ENCODE data around the gene FBXW7. TPM values are rescaled to one million over a fixed set of nuclear protein-coding genes. Genes with fewer than 3 reads are reported as not detected.

The FBXW7 gene
- total RNA-seq, 1 donor from 2014 or later, result 39.2 TPM

GRCh38 chr4:152513078-152513477, 22.8 kb downstream of the FBXW7 start:
- no peak for DNase-seq (ENCODE audit: low read depth)

DNA sequence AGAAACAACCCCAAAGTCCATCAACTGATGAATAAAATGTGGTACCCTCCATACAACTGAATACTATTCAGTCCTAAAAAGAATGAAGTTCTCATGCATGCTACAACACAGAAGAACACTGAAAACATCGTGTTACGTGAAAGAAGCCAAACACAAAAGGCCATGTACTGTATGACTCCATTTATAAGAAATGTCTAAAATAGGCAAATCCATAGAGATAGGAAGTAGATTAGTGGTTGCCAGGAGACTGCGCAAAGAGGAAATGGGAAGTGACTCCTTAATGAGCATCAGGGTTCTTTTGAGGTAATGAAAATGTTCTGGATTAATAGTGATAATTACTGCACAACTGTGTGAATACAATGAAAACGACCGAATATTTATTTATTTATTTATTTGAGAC, 23.4 kb downstream of the FBXW7 start:
- no peak for DNase-seq (ENCODE audit: low read depth)

GRCh38 chr4:152510349-152511147, 25.3 kb downstream of the FBXW7 start:
- no peak for DNase-seq (ENCODE audit: low read depth)

- no peak for DNase-seq (ENCODE audit: low read depth)
These were observed 26.2 kb downstream of the FBXW7 start for GRCh38 chr4:152509595-152510225.

DNA sequence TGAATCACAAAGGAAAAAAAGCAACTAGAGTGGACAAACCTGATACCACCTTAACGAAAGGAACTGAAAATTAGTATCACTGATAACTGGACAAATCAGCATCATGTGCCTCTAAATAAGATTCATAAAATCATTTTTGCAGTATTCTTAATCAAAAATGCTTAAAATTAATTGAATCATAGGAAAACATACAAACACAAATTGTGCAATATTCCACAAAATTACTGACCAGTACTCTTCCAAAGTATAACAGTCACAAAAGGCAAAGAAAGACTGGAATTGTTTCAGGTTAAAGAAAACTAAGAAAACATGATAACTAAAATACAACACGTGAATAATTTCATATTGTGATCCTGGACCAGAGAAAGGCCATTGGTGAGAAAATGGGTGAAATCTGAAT, 27.1 kb downstream of the FBXW7 start:
- DNase-seq (ENCODE audit: low read depth), result no peak

- DNase-seq (ENCODE audit: low read depth), result no peak
These were observed 27.5 kb downstream of the FBXW7 start for GRCh38 chr4:152508386-152508785.

- DNase-seq (ENCODE audit: low read depth), result no peak
These were observed 32.1 kb downstream of the FBXW7 start for GRCh38 chr4:152503653-152504290.

DNA sequence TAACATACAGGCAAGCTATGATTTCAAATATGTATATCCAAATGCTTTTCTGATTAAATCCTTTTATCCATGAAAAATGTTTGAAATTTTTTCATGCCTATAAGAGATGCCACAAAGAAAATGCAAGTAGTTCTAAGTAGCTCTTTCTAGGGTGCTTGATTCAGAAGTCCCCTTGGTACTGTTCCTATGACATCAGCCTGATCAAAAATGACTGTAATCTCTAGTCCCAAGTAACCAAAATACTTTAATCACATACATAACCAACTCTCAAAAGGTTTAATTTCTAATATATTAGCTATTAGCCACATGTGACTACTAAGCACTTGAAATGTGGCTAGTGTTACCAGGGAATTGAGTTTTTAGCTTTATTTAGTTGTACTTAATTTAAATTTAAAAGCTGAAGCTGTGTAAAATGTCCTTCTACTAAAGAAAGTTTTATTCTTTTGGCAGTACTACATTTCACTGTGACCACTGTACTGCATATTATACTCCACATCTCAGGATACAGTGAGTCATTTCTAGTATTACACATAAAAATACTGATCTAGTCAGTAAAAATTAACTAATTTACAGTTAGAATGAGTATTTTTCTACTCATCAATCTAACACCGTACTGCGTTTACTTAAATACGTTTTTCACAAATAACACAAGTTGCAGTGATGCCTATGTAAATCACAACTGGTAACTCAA, 33.9 kb downstream of the FBXW7 start:
- no peak for DNase-seq (ENCODE audit: low read depth)

GRCh38 chr4:152500800-152501434, 35.0 kb downstream of the FBXW7 start:
- peak; percentile 86 for DNase-seq (ENCODE audit: low read depth)

DNA sequence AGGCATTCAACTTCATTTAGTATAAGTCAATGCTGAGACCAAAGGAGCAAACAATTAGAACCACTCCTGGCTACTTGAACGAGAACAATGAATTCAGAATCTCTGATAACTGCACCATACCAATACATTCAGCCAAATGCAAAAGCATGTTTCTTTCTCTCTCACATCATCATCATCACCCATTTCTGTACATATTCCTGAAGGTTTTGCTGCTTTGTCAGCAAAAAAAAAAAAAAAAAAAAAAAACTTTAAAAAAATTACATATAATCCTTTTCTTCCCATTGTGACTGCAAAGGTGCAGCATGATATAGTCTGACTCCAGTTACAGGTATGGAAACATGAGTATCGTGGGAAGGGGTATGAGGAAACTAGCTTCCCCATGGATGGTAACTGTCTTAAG, 35.6 kb downstream of the FBXW7 start:
- no peak for DNase-seq (ENCODE audit: low read depth)

DNA sequence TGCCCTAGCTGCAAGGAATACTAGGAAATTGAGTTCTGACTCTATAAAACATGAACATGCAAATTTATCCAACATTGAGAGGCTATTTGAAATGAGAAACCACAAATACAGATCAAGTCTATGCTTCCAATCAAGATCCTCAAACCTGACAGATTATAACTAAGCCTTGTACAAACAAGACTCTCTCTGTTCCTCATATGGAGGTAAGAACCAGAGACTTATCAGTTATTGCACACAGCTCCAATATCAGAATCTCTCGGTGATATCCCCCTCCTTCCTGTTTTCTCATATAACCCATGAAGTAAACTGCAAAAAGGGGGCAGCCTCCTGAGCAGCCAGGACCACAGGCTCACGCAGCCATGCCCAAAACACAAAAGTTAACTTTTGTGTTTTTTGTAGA, 36.5 kb downstream of the FBXW7 start:
- no peak for DNase-seq (ENCODE audit: low read depth)

DNA sequence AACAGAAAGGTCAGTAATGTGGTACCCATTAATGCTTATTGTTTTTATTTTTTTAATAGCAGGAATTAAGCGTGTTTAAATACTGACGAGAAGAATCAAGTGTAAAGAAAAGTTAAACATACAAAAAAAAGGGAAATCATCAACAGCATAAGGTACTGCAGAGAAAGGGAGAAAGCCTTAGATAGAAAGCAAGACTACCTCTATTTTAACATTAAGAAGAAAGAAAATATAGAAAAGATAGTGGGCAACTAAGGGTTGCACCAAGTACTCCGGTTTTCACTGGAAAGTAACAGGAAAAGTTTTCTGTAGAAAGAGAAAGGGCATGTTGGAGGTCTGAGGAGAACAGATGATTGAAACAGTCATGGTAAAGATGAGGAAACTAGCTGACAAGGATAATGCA, 41.9 kb downstream of the FBXW7 start:
- DNase-seq (ENCODE audit: low read depth), result no peak

DNA sequence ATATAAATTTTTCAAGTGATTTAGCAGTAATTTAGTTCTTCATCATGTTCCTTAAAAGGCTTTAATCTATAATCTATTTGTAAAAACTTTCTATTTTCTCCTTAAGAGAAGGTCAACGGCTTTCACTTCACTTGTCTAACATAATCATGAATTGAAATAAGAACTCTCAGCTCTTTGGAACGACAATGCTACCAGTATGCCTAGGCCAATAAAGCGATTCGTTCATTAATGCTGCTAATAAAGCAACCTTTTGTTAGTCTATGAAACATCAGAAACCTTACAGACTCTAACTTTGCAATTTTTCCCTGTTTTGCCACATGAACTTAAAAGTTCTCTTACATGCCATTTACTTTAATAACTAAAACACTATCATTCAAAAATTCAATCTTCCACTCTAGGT, 47.6 kb downstream of the FBXW7 start:
- DNase-seq (ENCODE audit: low read depth), result no peak

- no peak for DNase-seq (ENCODE audit: low read depth)
These were observed 49.2 kb downstream of the FBXW7 start for GRCh38 chr4:152486429-152487389.

- peak; percentile 64 for DNase-seq (ENCODE audit: low read depth)
These were observed 50.1 kb downstream of the FBXW7 start for GRCh38 chr4:152485726-152486276.

- DNase-seq (ENCODE audit: low read depth), result no peak
These were observed 53.7 kb downstream of the FBXW7 start for GRCh38 chr4:152482211-152482610.

- no peak for DNase-seq (ENCODE audit: low read depth)
These were observed 55.0 kb downstream of the FBXW7 start for GRCh38 chr4:152480901-152481300.

- DNase-seq (ENCODE audit: low read depth), result no peak
These were observed 55.6 kb downstream of the FBXW7 start for GRCh38 chr4:152480326-152480725.

- DNase-seq (ENCODE audit: low read depth), result no peak
These were observed 56.4 kb downstream of the FBXW7 start for GRCh38 chr4:152479428-152480026.
